Breast epithelium (tissue), 3 donors: ENCODE results near the gene FCER2.

Experiments
- CTCF ChIP-seq, 3 donors: fragments of 450-650 bp; IDR thresholded peaks; one replicate each; pipeline ENCODE4 v1.5.1; 2016 to 2017; ENCODE audit warnings: antibody characterized with exemption in 3 of 3, mild to moderate bottlenecking in 3 of 3, moderate library complexity in 3 of 3
- POLR2A ChIP-seq: fragments of 450-650 bp; IDR thresholded peaks from one replicate; pipeline ENCODE4 v1.6.1; 2016; ENCODE audit warnings: antibody characterized with exemption, mild to moderate bottlenecking, moderate library complexity
- POLR2AphosphoS5 ChIP-seq, 3 donors: sonication (generic); formaldehyde crosslinking; IDR thresholded peaks; one replicate each; pipeline ENCODE4 v1.6.1; 2017; ENCODE audit warnings: antibody characterized with exemption in 3 of 3

- no peak for TF ChIP-seq POLR2A
- TF ChIP-seq CTCF (IDR thresholded peaks at IDR 0.05): no peak
- no peak for TF ChIP-seq POLR2AphosphoS5 (IDR thresholded peaks at IDR 0.05)
These were observed 40.6 kb upstream of the FCER2 start for GRCh38 chr19:7742575-7742974.
